Measurements from ENCODE around the gene MYPN. TPM values are rescaled to one million over a fixed set of nuclear protein-coding genes. Genes with fewer than 3 reads are reported as not detected.

MYPN gene
- total RNA-seq, 1 experiment from 2014 or later: not detected

DNA sequence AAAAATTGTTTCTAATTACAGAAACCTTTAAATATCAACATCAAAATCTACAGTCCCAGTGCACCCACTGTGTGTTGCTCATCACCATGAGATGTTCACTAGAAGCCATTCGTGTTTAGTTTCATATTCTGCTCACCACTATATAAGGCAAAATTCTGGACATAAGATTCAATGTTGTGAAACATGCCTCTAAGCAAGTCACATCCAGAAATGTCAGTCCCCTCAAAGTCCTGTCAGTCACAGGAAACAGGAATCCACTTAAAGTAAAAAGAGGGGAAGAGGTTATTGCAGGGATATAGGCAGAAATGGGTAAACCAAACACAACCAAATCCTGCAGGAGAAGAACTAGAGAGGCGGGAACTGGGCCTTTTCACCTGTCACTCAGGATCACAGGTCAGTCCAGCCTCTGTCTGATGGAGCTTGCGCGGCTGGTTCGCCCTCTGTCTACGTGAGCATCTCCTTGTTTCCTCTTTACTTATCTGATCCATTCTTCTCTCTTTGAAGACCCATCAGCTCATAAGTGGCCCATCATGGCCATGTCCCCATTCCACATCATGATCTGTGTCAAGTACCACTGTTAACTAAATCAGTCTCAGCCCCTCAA is 58.4 kb downstream of the MYPN start:
- no peaks in the 10 kb centered on the region for H3K27me3 Mint-ChIP-seq (ENCODE audit: low read depth)
- peaks cover 0 to 3% (median 0%) of the 10 kb centered on the region in 3 experiments; a peak in 1 of 7 replicates for H3K36me3 Mint-ChIP-seq (ENCODE audit: insufficient read depth in 1 of 3, low read depth in 3 of 3)
- H3K27me3 ChIP-seq (ENCODE audit: insufficient read depth, low read length): no peaks in the 10 kb centered on the region
- no peak overlapping the region for H3K18ac ChIP-seq (ENCODE audit: insufficient read length, low read depth, low read length)
- H3K23me2 ChIP-seq (ENCODE audit: insufficient read length, low read depth, low read length, poor library complexity, severe bottlenecking): no peaks in the 10 kb centered on the region
- no peaks in the 10 kb centered on the region for H3K79me1 ChIP-seq (ENCODE audit: insufficient read depth, low read depth, low read length, poor library complexity, severe bottlenecking)
- TF ChIP-seq, protein P1, sequence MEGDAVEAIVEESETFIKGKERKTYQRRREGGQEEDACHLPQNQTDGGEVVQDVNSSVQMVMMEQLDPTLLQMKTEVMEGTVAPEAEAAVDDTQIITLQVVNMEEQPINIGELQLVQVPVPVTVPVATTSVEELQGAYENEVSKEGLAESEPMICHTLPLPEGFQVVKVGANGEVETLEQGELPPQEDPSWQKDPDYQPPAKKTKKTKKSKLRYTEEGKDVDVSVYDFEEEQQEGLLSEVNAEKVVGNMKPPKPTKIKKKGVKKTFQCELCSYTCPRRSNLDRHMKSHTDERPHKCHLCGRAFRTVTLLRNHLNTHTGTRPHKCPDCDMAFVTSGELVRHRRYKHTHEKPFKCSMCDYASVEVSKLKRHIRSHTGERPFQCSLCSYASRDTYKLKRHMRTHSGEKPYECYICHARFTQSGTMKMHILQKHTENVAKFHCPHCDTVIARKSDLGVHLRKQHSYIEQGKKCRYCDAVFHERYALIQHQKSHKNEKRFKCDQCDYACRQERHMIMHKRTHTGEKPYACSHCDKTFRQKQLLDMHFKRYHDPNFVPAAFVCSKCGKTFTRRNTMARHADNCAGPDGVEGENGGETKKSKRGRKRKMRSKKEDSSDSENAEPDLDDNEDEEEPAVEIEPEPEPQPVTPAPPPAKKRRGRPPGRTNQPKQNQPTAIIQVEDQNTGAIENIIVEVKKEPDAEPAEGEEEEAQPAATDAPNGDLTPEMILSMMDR (conservative IDR thresholded peaks at IDR 0.05): no peak
- H3K14ac ChIP-seq (ENCODE audit: insufficient read depth, low read length): no peak overlapping the region
- H3K9me3 Mint-ChIP-seq: no peaks in the 10 kb centered on the region
- no peak overlapping the region for H3K56ac ChIP-seq (ENCODE audit: insufficient read length, low read depth, low read length)
- no peak overlapping the region for H2BK120ac ChIP-seq (ENCODE audit: low read depth, low read length, poor library complexity, severe bottlenecking)
- H4K5ac ChIP-seq (ENCODE audit: insufficient read length, low read depth, low read length): no peak overlapping the region
- no peaks in the 10 kb centered on the region for H3K9me3 ChIP-seq (ENCODE audit: control insufficient read depth, low read depth, low read length)
- H3T11ph ChIP-seq (ENCODE audit: low read length): no peak overlapping the region
- no peak overlapping the region for H2AK5ac ChIP-seq (ENCODE audit: insufficient read length, low read length)
- no peak overlapping the region for H3K4me3 Mint-ChIP-seq
- no peaks in the 10 kb centered on the region for H4K20me1 ChIP-seq (ENCODE audit: control insufficient read depth, insufficient read depth, insufficient read length)
- H3K4me2 ChIP-seq (ENCODE audit: insufficient read depth, insufficient read length, low read length): no peak overlapping the region
- H3K79me2 ChIP-seq (ENCODE audit: insufficient read depth, low read length): no peaks in the 10 kb centered on the region
- no peak overlapping the region for H2AFZ ChIP-seq (ENCODE audit: low read length)
- no peak overlapping the region for H2BK15ac ChIP-seq (ENCODE audit: low read depth, low read length)
- H3K4ac ChIP-seq (ENCODE audit: low read depth, low read length): no peak overlapping the region
- H3K4me1 ChIP-seq (ENCODE audit: insufficient read depth, low read length): no peaks in the 10 kb centered on the region
- H4K91ac ChIP-seq (ENCODE audit: insufficient read length, low read depth, low read length): no peak overlapping the region
- H3K4me1 Mint-ChIP-seq: no peaks in the 10 kb centered on the region
- no CpG with 5 or more reads among the region's 6 CpGs for WGBS (ENCODE audit: extremely low coverage, insufficient read length, low lambda C conversion rate)
- no peak for DNase-seq
- no peak overlapping the region for H3K27ac ChIP-seq (ENCODE audit: insufficient read length, low read depth, low read length)
- H3K23ac ChIP-seq (ENCODE audit: insufficient read length, low read depth, low read length): no peak overlapping the region
- no peak overlapping the region for H4K8ac ChIP-seq (replicated peaks; ENCODE audit: insufficient read length, low read depth, low read length)
- H2BK20ac ChIP-seq (ENCODE audit: low read depth, low read length, poor library complexity, severe bottlenecking): no peak overlapping the region
- H2BK12ac ChIP-seq (ENCODE audit: insufficient read length, low read depth, low read length): no peak overlapping the region
- H2BK5ac ChIP-seq (ENCODE audit: insufficient read length, low read length): no peak overlapping the region
- no peak overlapping the region for H3K9ac ChIP-seq (ENCODE audit: extremely low read depth, insufficient read length, low read length)
- no peak overlapping the region for H3K27ac Mint-ChIP-seq

Measured in H9 (cell line).